Measurements from ENCODE around the gene SULT1C3.

DNA sequence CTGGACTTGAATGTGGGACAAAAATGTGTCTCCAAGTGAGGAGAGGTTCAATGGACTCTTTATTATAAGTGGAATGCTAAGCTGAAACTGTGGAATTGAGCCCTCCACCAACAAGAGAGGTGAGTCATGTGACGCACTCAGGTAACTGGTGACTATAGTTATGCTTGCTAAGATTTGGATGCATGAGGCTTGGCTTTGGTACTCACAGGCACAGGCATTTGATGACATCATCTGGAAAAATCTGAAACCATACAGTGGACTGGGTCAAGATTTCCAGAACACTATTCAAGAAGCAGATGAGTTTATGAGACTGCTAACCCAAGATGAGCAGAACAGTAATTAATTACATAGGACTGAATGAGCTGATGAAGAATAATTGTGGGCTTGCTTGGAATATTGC lies 15.7 kb upstream of the SULT1C3 start:
- TF ChIP-seq EZH2 (IDR thresholded peaks at IDR 0.05; ENCODE audit: borderline replicate concordance, insufficient read depth, low read depth, low read length, poor library complexity, severe bottlenecking): no peak
- TF ChIP-seq, protein P1, sequence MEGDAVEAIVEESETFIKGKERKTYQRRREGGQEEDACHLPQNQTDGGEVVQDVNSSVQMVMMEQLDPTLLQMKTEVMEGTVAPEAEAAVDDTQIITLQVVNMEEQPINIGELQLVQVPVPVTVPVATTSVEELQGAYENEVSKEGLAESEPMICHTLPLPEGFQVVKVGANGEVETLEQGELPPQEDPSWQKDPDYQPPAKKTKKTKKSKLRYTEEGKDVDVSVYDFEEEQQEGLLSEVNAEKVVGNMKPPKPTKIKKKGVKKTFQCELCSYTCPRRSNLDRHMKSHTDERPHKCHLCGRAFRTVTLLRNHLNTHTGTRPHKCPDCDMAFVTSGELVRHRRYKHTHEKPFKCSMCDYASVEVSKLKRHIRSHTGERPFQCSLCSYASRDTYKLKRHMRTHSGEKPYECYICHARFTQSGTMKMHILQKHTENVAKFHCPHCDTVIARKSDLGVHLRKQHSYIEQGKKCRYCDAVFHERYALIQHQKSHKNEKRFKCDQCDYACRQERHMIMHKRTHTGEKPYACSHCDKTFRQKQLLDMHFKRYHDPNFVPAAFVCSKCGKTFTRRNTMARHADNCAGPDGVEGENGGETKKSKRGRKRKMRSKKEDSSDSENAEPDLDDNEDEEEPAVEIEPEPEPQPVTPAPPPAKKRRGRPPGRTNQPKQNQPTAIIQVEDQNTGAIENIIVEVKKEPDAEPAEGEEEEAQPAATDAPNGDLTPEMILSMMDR (IDR thresholded peaks at IDR 0.05): no peak
